Loucy (cell line): Measurements from ENCODE around the gene ATP5MC3.

Experiments
- H2AFZ ChIP-seq: fragments of 200-600 bp; sonication (generic); 2 replicates; pipeline ENCODE4 v1.6.0; 2016; ENCODE audit warnings: antibody characterized with exemption, mild to moderate bottlenecking, low read length, moderate library complexity
- H3F3A ChIP-seq: fragments of 200-600 bp; 2 replicates; pipeline ENCODE4 v1.6.0; 2016; ENCODE audit warnings: antibody characterized with exemption, low read depth, mild to moderate bottlenecking
- H3K27me3 ChIP-seq: fragments of 200-600 bp; sonication (generic); 2 replicates; pipeline ENCODE4 v1.6.1; 2014; ENCODE audit warnings: low read length, mild to moderate bottlenecking; ENCODE audit not compliant: insufficient read depth, poor library complexity, severe bottlenecking
- H3K36me3 ChIP-seq: fragments of 200-600 bp; sonication (generic); 2 replicates; pipeline ENCODE4 v1.6.1; 2016; ENCODE audit warnings: low read length; ENCODE audit not compliant: insufficient read depth
- H3K4me1 ChIP-seq: fragments of 200-600 bp; sonication (generic); 2 replicates; pipeline ENCODE4 v1.5.1; 2014; ENCODE audit warnings: low read length, mild to moderate bottlenecking; ENCODE audit not compliant: insufficient read depth, poor library complexity, severe bottlenecking
- H3K4me2 ChIP-seq: fragments of 200-600 bp; sonication (generic); 2 replicates; pipeline ENCODE4 v1.6.0; 2014; ENCODE audit warnings: antibody characterized with exemption, low read length, low read depth, mild to moderate bottlenecking; ENCODE audit not compliant: poor library complexity, severe bottlenecking
- H3K4me3 ChIP-seq: fragments of 200-600 bp; sonication (generic); 2 replicates; pipeline ENCODE4 v1.5.1; 2014; ENCODE audit warnings: low read length, mild to moderate bottlenecking, mixed read lengths; ENCODE audit not compliant: poor library complexity, severe bottlenecking
- H3K79me2 ChIP-seq: fragments of 200-600 bp; sonication (generic); 2 replicates; pipeline ENCODE4 v1.6.1; 2014; ENCODE audit warnings: low read length; ENCODE audit not compliant: insufficient read depth
- H3K9ac ChIP-seq: fragments of 200-600 bp; sonication (generic); 2 replicates; pipeline ENCODE4 v1.6.0; 2014; ENCODE audit warnings: mild to moderate bottlenecking, low read depth, low read length, moderate library complexity; ENCODE audit not compliant: poor library complexity, severe bottlenecking
- H3K9me2 ChIP-seq: fragments of 200-600 bp; sonication (generic); replicated peaks from 2 replicates; pipeline ENCODE4 v1.6.1; 2016; ENCODE audit warnings: low read depth, low read length, mixed read lengths
- H3K9me3 ChIP-seq: fragments of 200-600 bp; sonication (generic); 2 replicates; pipeline ENCODE4 v1.6.1; 2014; ENCODE audit warnings: mild to moderate bottlenecking, antibody characterized with exemption, low read length, low read depth; ENCODE audit not compliant: insufficient read depth
- H4K20me1 ChIP-seq: fragments of 200-600 bp; sonication (generic); 2 replicates; pipeline ENCODE4 v1.6.0; 2014; ENCODE audit warnings: antibody characterized with exemption, low read length, mild to moderate bottlenecking; ENCODE audit not compliant: insufficient read depth, poor library complexity, severe bottlenecking
- CTCF ChIP-seq: fragments of 200-600 bp; sonication (generic); conservative IDR thresholded peaks from 2 replicates; pipeline ENCODE4 v1.5.1; 2014; ENCODE audit warnings: mild to moderate bottlenecking, antibody characterized with exemption, low read length
- EZH2phosphoT487 ChIP-seq: fragments of 200-600 bp; IDR thresholded peaks from 2 replicates; pipeline ENCODE4 v1.6.1; 2018; ENCODE audit warnings: antibody characterized with exemption, mild to moderate bottlenecking, moderate library complexity, borderline replicate concordance

Gene ATP5MC3

GRCh38 chr2:175143678-175144077, 37.8 kb downstream of the ATP5MC3 start:
- Histone ChIP-seq H3K27me3 (no peaks in the 10 kb centered on the region), H3K4me1 (no peaks in the 10 kb centered on the region), H3K9me3 (no peaks in the 10 kb centered on the region), H3K4me3 (no peak overlapping the region), H3K4me2 (no peak overlapping the region), H3K79me2 (peaks cover 97% of the 10 kb centered on the region), H3K9me2 (no peaks in the 10 kb centered on the region), H3K36me3 (peaks cover 49% of the 10 kb centered on the region), H3F3A (no peaks in the 10 kb centered on the region), H4K20me1 (peaks cover 66% of the 10 kb centered on the region), H2AFZ (no peak overlapping the region), H3K9ac (no peak overlapping the region)
- TF ChIP-seq CTCF (no peak), EZH2phosphoT487 (no peak)

GRCh38 chr2:175143191-175143590, 38.3 kb downstream of the ATP5MC3 start:
- Histone ChIP-seq H3K9ac (no peak overlapping the region), H3K4me3 (no peak overlapping the region), H3K4me2 (no peak overlapping the region), H3K27me3 (no peaks in the 10 kb centered on the region), H4K20me1 (peaks cover 66% of the 10 kb centered on the region), H3K79me2 (peaks cover 97% of the 10 kb centered on the region), H3F3A (no peaks in the 10 kb centered on the region), H3K36me3 (peaks cover 53% of the 10 kb centered on the region), H3K4me1 (no peaks in the 10 kb centered on the region), H3K9me2 (no peaks in the 10 kb centered on the region), H3K9me3 (no peaks in the 10 kb centered on the region), H2AFZ (no peak overlapping the region)
- TF ChIP-seq EZH2phosphoT487, result no peak
- no peak for TF ChIP-seq CTCF

- Histone ChIP-seq H3K9me2 (no peaks in the 10 kb centered on the region), H3K4me1 (peaks cover 5% of the 10 kb centered on the region), H3K36me3 (peaks cover 49% of the 10 kb centered on the region), H4K20me1 (peaks cover 58% of the 10 kb centered on the region), H3K27me3 (no peaks in the 10 kb centered on the region), H3F3A (no peaks in the 10 kb centered on the region), H3K9ac (no peak overlapping the region), H3K79me2 (peaks cover 91% of the 10 kb centered on the region), H3K9me3 (no peaks in the 10 kb centered on the region), H3K4me3 (no peak overlapping the region), H2AFZ (no peak overlapping the region), H3K4me2 (no peak overlapping the region)
- no peak for TF ChIP-seq EZH2phosphoT487
- no peak for TF ChIP-seq CTCF
Measured at GRCh38 chr2:175140332-175140731, 41.2 kb downstream of the ATP5MC3 start.
